Esophagus squamous epithelium (tissue), 4 donors: ENCODE results near the gene EPHA2.

ENCODE experiments used
- POLR2A ChIP-seq, 4 donors: fragments of 450-650 bp; IDR thresholded peaks; one replicate each; pipeline ENCODE4 v1.6.1; 2017; ENCODE audit warnings: antibody characterized with exemption in 4 of 4, mild to moderate bottlenecking in 4 of 4, moderate library complexity in 3 of 4
- TF ChIP-seq, protein P1 (sequence below), 6 experiments: fragments of 450-650 bp in 4 of 6; fragments of 200-600 bp in 2 of 6; sonication (generic) in 2 of 6; IDR thresholded peaks; one replicate each; pipeline ENCODE4 v1.5.1; 2016 to 2019; ENCODE audit warnings: antibody characterized with exemption in 6 of 6, mild to moderate bottlenecking in 4 of 6, moderate library complexity in 4 of 6

DNA sequence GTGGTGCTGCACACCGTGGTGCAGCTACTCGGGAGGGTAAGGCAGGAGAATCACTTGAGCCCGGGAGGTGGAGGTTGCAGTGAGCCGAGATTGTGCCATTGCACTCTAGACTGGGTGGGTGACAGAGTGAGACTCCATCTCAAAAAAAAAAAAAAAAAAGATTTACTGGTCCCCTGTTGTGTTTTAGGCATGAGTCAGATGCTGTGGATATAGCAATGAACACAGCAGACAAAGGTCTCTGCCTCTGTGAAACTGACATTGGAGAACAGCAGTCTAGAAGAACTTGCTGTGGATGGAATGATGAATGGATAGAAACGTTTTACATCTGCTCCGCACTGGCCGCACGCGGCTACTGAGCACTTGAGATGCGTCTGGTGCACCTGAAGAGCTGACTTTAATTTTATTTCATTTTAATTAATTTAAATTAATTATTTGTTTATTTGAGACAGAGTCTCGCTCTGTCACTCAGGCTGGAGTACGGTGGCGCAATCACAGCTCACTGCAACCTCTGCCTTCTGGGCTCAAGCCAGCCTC is 24.5 kb upstream of the EPHA2 start:
- TF ChIP-seq, protein P1, sequence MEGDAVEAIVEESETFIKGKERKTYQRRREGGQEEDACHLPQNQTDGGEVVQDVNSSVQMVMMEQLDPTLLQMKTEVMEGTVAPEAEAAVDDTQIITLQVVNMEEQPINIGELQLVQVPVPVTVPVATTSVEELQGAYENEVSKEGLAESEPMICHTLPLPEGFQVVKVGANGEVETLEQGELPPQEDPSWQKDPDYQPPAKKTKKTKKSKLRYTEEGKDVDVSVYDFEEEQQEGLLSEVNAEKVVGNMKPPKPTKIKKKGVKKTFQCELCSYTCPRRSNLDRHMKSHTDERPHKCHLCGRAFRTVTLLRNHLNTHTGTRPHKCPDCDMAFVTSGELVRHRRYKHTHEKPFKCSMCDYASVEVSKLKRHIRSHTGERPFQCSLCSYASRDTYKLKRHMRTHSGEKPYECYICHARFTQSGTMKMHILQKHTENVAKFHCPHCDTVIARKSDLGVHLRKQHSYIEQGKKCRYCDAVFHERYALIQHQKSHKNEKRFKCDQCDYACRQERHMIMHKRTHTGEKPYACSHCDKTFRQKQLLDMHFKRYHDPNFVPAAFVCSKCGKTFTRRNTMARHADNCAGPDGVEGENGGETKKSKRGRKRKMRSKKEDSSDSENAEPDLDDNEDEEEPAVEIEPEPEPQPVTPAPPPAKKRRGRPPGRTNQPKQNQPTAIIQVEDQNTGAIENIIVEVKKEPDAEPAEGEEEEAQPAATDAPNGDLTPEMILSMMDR (IDR thresholded peaks at IDR 0.05): no peak
- no peak for TF ChIP-seq POLR2A (IDR thresholded peaks at IDR 0.05)
